Peyer's patch (tissue), 4 donors: Measurements from ENCODE around the gene GNAI3.

Source experiments
- POLR2A ChIP-seq, 2 donors: fragments of 450-650 bp; IDR thresholded peaks; one replicate each; pipeline ENCODE4 v1.5.1; 2017; ENCODE audit warnings: antibody characterized with exemption in 2 of 2, mild to moderate bottlenecking in 2 of 2, moderate library complexity in 2 of 2
- TF ChIP-seq, protein P1 (sequence below), 6 experiments: fragments of 450-650 bp in 4 of 6; fragments of 200-600 bp in 2 of 6; sonication (generic) in 1 of 6; IDR thresholded peaks; one replicate each; pipeline ENCODE4 v1.5.1; 2017 to 2019; ENCODE audit warnings: antibody characterized with exemption in 6 of 6, mild to moderate bottlenecking in 3 of 6, moderate library complexity in 1 of 6

DNA sequence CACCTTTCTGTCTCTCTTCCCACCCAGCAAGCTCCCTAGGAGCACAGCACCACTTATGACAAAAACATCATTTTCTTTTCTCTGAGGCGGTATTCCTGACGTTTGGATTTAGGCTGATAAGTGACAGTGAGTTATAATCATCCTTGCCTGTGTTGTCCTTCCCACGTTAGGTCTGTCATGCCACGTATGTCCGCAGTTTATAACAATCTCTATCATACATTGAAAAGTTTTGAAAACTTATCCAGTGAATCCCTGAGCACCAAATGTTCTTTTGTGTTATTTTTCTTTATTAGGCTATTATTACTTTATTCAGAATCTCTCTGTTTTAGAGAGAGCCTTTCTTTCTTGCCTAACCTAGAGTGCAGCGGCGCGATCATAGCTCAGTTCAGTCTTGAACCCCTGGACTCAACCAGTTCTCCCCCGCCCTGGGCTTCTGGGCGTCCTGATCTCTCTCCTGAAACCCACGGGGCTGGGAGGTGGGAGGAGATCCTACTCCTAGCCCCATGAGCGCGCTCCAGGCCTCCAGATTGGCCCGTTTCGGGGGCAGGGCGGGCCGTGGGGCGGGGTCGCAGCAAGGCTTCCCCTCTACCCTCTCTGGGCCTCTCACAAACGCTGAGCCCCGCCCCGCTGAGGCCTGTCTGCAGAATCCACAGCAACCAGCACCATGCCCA is 119.2 kb downstream of the GNAI3 start, which contains the start of gene GSTM2:
- TF ChIP-seq, protein P1, sequence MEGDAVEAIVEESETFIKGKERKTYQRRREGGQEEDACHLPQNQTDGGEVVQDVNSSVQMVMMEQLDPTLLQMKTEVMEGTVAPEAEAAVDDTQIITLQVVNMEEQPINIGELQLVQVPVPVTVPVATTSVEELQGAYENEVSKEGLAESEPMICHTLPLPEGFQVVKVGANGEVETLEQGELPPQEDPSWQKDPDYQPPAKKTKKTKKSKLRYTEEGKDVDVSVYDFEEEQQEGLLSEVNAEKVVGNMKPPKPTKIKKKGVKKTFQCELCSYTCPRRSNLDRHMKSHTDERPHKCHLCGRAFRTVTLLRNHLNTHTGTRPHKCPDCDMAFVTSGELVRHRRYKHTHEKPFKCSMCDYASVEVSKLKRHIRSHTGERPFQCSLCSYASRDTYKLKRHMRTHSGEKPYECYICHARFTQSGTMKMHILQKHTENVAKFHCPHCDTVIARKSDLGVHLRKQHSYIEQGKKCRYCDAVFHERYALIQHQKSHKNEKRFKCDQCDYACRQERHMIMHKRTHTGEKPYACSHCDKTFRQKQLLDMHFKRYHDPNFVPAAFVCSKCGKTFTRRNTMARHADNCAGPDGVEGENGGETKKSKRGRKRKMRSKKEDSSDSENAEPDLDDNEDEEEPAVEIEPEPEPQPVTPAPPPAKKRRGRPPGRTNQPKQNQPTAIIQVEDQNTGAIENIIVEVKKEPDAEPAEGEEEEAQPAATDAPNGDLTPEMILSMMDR (IDR thresholded peaks at IDR 0.05), result no peak
- no peak for TF ChIP-seq POLR2A (IDR thresholded peaks at IDR 0.05)
